ENCODE data around the gene CCDC116.

GRCh38 chr22:21663738-21664137 lies 31.2 kb downstream of the CCDC116 start:
- TF ChIP-seq EP300 (IDR thresholded peaks at IDR 0.05), result no peak
- TF ChIP-seq, protein P1, sequence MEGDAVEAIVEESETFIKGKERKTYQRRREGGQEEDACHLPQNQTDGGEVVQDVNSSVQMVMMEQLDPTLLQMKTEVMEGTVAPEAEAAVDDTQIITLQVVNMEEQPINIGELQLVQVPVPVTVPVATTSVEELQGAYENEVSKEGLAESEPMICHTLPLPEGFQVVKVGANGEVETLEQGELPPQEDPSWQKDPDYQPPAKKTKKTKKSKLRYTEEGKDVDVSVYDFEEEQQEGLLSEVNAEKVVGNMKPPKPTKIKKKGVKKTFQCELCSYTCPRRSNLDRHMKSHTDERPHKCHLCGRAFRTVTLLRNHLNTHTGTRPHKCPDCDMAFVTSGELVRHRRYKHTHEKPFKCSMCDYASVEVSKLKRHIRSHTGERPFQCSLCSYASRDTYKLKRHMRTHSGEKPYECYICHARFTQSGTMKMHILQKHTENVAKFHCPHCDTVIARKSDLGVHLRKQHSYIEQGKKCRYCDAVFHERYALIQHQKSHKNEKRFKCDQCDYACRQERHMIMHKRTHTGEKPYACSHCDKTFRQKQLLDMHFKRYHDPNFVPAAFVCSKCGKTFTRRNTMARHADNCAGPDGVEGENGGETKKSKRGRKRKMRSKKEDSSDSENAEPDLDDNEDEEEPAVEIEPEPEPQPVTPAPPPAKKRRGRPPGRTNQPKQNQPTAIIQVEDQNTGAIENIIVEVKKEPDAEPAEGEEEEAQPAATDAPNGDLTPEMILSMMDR (IDR thresholded peaks at IDR 0.05), result no peak

Measured in tibial nerve (tissue), 4 donors.